Right hindlimb (tissue), 1 donor: ENCODE results near the gene ZFP1.
"Not testable (repeated sequence)": the region's sequence is repeated elsewhere in the genome, so short reads cannot be mapped to it uniquely, and the experiment has no call there.

ENCODE experiments used
- DNase-seq: peaks from one replicate; pipeline ENCODE4 v3.0.0-alpha.2; 2018

ZFP1 gene

DNA sequence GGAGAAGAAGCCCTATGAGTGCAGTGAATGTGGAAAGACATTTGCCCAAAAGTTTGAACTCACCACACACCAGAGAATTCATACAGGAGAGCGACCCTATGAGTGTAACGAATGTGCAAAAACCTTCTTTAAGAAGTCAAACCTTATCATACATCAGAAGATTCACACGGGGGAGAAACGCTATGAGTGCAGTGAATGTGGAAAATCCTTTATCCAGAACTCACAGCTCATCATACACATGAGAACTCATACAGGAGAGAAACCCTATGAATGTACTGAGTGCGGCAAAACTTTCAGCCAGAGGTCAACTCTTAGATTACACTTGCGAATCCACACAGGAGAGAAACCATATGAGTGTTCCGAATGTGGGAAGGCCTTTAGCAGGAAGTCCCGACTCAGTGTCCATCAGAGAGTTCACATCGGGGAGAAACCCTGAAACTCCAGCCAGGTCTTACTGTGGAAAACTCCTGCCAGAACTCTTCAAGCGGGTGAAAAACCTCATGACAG lies 21.6 kb downstream of the ZFP1 start:
- DNase-seq, result no peak

- DNase-seq, result no peak
These were observed 24.3 kb downstream of the ZFP1 start for GRCh38 chr16:75172578-75172977.

- no peak for DNase-seq
These were observed 26.8 kb downstream of the ZFP1 start for GRCh38 chr16:75175074-75175473.

DNA sequence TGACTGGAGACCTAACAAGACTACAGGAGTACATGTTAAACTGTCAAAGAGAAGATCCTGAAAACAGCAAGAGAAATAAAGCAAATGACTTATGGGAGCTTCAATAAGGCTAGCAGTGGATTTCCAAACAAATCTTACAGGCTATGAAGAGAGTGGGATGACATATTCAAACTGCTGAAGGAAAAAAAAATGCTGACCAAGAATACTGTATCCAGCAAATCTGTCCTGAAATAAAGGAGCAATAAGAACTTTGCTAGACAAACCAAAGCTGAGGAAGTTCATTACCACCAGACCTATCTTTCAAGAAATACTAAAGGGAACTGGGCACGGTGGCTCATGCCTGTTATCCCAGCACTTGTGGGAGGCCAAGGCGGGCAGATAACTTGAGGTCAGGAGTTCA lies 28.6 kb downstream of the ZFP1 start:
- no peak for DNase-seq

GRCh38 chr16:75179208-75179607 lies 30.9 kb downstream of the ZFP1 start:
- no peak for DNase-seq

- no peak for DNase-seq
These were observed 33.3 kb downstream of the ZFP1 start for GRCh38 chr16:75181630-75182029.

DNA sequence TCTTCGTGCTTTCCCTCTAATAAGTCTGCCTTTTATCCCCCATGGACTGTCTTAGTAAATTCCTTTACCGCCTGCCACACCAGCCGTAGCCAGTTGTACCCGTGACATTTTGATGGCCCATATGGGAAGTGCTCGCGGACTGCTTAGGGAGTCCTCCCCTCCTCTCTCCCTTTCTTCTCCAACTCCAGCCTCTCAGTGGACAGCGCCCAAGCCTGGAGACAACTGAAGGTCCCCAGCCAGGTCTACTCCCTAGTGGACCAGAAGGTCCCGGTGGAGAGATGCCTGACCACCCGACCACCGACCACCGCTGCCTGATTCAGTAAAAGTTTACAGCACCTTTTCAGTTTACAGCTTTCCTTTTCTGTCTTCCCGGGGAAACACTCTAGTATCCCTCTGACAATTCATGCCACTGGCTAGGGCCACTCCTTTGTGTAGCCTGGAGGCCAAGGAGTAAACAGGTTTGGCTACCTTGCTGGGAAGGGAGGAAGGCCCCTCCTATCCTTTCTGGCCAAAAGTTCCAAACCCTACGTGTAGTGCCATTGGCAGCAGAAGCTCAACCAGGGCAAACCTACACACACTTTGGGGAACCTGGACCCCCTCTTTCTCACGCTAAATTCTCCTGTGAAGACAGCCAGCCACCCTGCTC lies 40.6 kb downstream of the ZFP1 start:
- DNase-seq, result no peak

DNA sequence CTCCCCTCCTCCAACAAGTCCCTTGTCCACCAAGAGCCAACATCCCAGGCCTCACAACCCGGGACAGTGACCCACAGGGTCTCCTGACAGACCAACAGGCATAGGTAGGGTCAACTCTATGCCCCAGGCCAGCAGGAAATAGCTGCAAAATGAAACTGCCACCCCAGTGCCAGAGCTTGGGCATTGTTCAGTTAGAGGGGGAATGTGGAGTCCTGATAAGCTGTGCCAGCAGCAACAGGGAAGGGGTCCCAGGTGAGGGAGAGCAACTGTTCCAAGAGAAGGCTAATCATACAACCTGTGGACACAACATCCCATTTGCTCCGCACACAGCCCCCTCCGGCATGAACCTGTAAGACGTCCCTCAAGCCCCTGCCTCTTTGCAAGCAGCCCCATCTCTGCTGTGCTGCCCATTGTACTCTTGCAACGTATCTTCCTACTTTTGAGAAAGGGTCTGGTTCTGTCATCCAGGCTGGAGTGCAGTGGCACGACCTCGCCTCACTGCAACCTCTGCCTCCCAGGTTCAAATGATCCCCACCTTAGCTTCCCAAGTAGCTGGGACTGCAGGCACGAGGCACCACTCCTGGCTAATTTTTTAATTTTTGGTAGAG lies 41.4 kb downstream of the ZFP1 start:
- DNase-seq, result no peak

DNA sequence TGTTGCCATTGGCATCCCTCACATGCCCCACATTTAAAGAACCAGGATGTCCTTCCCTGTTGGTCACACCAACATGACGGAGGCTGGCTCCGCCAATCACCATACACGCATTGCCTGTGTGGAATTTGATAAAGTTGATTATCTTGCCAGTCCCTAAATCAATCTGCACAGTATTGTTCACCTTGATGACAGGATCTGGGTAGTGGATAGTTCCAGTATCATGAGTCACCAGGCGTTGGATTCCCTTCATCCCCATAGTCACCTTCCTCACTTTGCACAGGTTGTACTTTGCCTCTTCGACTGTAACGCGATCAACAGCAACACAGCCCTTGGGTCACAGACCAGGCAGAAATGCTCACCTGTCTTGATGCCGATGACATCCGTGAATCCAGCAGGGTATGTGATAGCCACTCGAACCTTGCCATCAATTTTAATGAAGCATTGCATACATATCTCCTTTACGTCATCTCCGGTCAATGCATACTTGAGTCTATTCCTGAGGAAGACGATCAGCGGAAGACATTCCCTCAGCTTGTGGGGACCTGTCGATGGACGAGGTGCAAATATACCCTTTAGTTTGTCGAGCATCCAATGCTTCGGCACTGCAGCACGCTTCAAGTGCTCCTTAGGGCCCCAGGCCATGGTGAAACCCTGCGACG lies 44.4 kb downstream of the ZFP1 start:
- DNase-seq, result no peak

DNA sequence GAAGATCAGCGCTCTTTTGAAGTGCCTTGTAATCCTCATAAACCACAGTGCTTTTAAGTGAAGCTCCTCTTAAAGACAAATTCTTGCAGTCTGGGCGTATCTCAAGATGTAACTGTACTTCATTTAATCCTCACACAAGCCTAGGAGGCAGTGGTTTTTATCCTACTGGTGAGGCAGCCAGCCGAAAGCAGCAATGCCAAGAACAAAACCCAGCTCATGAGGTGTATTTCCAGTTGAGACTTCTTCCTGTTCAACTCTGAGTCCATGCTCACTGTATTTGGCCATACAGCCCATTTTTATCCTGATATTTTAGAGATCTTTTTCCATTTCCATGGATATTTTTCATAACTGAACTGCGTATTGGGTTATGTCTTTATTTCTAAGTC lies 44.9 kb downstream of the ZFP1 start:
- DNase-seq, result no peak

- DNase-seq, result no peak
These were observed 45.6 kb downstream of the ZFP1 start for GRCh38 chr16:75193730-75194444.

GRCh38 chr16:75195811-75196790 lies 47.8 kb downstream of the ZFP1 start:
- DNase-seq, result no peak

- DNase-seq, result no peak
These were observed 48.5 kb downstream of the ZFP1 start for GRCh38 chr16:75196836-75197235.

DNA sequence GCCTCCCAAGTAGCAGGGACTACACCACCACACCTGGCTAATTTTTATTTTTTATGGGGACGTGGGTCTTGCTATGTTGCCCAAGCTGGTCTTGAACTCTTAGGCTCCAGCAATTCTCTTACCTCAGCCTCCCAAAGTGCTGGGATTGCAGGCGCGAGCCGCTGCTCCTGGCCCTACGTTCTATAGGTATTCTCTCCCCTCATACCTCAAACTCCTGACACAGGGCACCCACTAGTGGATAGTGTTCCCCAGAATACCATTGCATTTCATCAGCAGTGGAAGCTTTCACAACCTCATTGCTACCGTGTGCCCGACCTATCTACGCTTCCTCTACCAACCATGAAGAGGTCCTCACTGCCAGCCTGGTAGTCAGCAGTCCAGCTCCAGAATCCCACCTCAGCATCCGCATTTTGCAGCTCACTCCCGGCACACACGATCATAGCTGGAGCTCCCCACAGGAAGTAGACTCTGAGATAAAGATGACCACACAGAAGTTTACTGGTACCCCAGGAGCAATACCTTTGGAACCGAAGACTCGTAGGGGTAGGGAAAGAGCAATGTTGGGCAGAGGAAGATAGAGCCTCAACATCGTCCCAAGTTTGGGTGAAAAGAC lies 49.3 kb downstream of the ZFP1 start:
- no peak for DNase-seq

GRCh38 chr16:75198135-75198600 lies 49.8 kb downstream of the ZFP1 start:
- DNase-seq, result no peak

- DNase-seq, result no peak
These were observed 53.8 kb downstream of the ZFP1 start for GRCh38 chr16:75202069-75202590.

DNA sequence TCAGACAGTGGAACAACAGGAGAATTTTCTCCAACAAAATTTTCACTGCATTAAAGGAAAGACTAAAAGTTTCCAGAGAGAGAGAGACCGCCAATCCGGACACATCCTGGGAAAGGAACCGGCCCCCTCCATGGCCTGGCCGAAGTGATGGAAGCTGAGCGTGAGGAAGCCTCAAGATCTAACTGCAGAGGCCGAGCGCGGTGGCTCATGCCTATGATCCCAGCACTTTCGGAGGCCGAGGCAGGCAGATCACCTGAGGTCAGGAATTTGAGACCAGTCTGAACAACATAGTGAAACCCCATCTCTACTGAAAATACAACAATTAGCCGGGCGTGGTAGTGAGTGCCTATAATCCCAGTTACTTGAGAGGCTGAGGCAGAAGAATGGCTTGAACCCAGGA lies 54.8 kb downstream of the ZFP1 start:
- no peak for DNase-seq

DNA sequence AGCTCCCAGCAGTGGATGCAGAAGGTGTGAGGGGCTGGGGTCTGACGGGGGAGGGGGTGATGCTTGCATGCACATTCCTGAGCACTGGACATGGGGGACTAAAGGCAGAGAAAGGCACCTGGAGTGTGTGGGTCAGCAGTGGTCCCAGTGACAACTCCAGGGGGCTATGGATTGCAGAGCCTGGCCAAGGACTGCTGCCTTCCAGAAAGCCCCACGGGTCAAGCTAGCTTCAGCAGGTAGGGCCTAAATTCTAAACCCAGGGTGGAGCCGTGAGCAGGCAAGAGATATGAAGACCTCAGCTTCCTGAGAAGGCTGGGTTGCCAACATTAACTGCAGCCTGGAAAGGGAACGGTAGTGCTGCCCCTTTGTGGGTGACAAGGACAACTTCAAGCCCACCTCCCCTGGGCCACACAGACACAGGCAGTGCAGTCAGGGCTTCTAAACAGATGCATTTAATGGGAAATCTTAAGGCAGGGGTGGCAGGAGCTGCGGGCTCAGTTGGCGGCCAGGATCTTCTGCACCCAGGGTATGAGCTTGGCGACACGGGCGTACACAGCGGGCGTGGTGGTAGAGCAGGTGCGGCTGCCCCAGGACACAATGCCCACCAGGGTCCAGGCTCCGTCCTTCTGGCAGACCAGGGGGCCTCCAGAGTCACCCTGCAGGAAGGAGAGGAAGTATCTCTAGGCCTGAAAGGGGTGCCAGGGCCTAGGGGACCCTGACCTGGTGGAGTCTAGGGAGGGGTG lies 55.5 kb downstream of the ZFP1 start:
- no peak for DNase-seq

- no peak for DNase-seq
These were observed 56.1 kb downstream of the ZFP1 start for GRCh38 chr16:75204410-75204758.

GRCh38 chr16:75204905-75205304 lies 56.6 kb downstream of the ZFP1 start:
- not testable (repeated sequence) for DNase-seq

- DNase-seq, result not testable (repeated sequence)
These were observed 57.1 kb downstream of the ZFP1 start for GRCh38 chr16:75205438-75205837.
